ENCODE measurements around the gene MTERF4. TPM values are rescaled to one million over a fixed set of nuclear protein-coding genes. Genes with fewer than 3 reads are reported as not detected.

MTERF4 gene
- polyA plus RNA-seq, 3 donors: 15.5 to 37.4 (median 17.8) TPM

GRCh38 chr2:241123816-241124536, 21.9 kb upstream of the MTERF4 start:
- no peak for TF ChIP-seq CTCF (IDR thresholded peaks at IDR 0.05)
- Histone ChIP-seq H3K27me3 (ENCODE audit: control insufficient read depth in 2 of 2, insufficient read depth in 2 of 2, low read length in 2 of 2) (no peaks in the 10 kb centered on the region), H3K4me3 (replicated peaks in 1 of 3; ENCODE audit: low read depth in 2 of 3, low read length in 3 of 3) (no peak overlapping the region), H3K9me3 (replicated peaks in 1 of 2; ENCODE audit: control insufficient read depth in 1 of 2, insufficient read depth in 1 of 2, low read length in 2 of 2) (no peaks in the 10 kb centered on the region), H3K27ac (ENCODE audit: low read depth in 1 of 2, low read length in 2 of 2) (no peak overlapping the region), H3K9ac (ENCODE audit: insufficient read depth, low read length, poor library complexity, severe bottlenecking) (no peak overlapping the region), H3K4me1 (ENCODE audit: control insufficient read depth in 1 of 2, insufficient read depth in 2 of 2, low read length in 2 of 2) (no peaks in the 10 kb centered on the region), H4K20me1 (ENCODE audit: insufficient read depth, low read length) (no peaks in the 10 kb centered on the region), H3K4me2 (replicated peaks; ENCODE audit: extremely low read depth, low read length, poor library complexity, severe bottlenecking) (no peak overlapping the region), H3K79me2 (ENCODE audit: insufficient read depth, low read length) (no peaks in the 10 kb centered on the region), H3K36me3 (replicated peaks in 1 of 2; ENCODE audit: control insufficient read depth in 1 of 2, insufficient read depth in 2 of 2, low read length in 2 of 2) (peaks cover 10 to 14% of the 10 kb centered on the region in 2 donors), H2AFZ (ENCODE audit: insufficient read depth, low read depth, low read length, poor library complexity, severe bottlenecking) (no peak overlapping the region)
- no peak overlapping the region for H3K27ac Mint-ChIP-seq
- no peak for DNase-seq
- peaks cover 0 to 2% (median 0%) of the 10 kb centered on the region in 7 donors for H3K9me3 Mint-ChIP-seq
- H3K4me1 Mint-ChIP-seq: no peaks in the 10 kb centered on the region
- peaks cover 26 to 39% of the 10 kb centered on the region in 2 donors for H3K36me3 Mint-ChIP-seq
- H3K4me3 Mint-ChIP-seq: no peak overlapping the region
- intact Hi-C loops (cut with micrococcal nuclease): no loop called here
- 98% methylated on average over 8 of the region's 16 CpGs for WGBS (ENCODE audit: insufficient coverage)
- H3K27me3 Mint-ChIP-seq (ENCODE audit: low read depth in 3 of 3): peaks cover 0 to 1% (median 0%) of the 10 kb centered on the region in 3 donors

- Histone ChIP-seq H3K4me2 (replicated peaks; ENCODE audit: extremely low read depth, low read length, poor library complexity, severe bottlenecking) (no peak overlapping the region), H3K27me3 (ENCODE audit: control insufficient read depth in 2 of 2, insufficient read depth in 2 of 2, low read length in 2 of 2) (no peaks in the 10 kb centered on the region), H2AFZ (ENCODE audit: insufficient read depth, low read depth, low read length, poor library complexity, severe bottlenecking) (no peak overlapping the region), H3K4me1 (ENCODE audit: control insufficient read depth in 1 of 2, insufficient read depth in 2 of 2, low read length in 2 of 2) (no peaks in the 10 kb centered on the region), H4K20me1 (ENCODE audit: insufficient read depth, low read length) (no peaks in the 10 kb centered on the region), H3K27ac (ENCODE audit: low read depth in 1 of 2, low read length in 2 of 2) (no peak overlapping the region), H3K36me3 (replicated peaks in 1 of 2; ENCODE audit: control insufficient read depth in 1 of 2, insufficient read depth in 2 of 2, low read length in 2 of 2) (peaks cover 10 to 14% of the 10 kb centered on the region in 2 donors), H3K9ac (ENCODE audit: insufficient read depth, low read length, poor library complexity, severe bottlenecking) (no peak overlapping the region), H3K4me3 (replicated peaks in 1 of 3; ENCODE audit: low read depth in 2 of 3, low read length in 3 of 3) (no peak overlapping the region), H3K79me2 (ENCODE audit: insufficient read depth, low read length) (no peaks in the 10 kb centered on the region), H3K9me3 (replicated peaks in 1 of 2; ENCODE audit: control insufficient read depth in 1 of 2, insufficient read depth in 1 of 2, low read length in 2 of 2) (no peaks in the 10 kb centered on the region)
- no peak for DNase-seq
- WGBS (ENCODE audit: insufficient coverage): 93% methylated on average over 19 of the region's 19 CpGs
- H3K4me3 Mint-ChIP-seq: no peak overlapping the region
- no peak overlapping the region for H3K27ac Mint-ChIP-seq
- H3K9me3 Mint-ChIP-seq: peaks cover 0 to 2% (median 0%) of the 10 kb centered on the region in 7 donors
- no peak for TF ChIP-seq CTCF (IDR thresholded peaks at IDR 0.05)
- H3K36me3 Mint-ChIP-seq: peaks cover 31 to 43% of the 10 kb centered on the region in 2 donors
- H3K27me3 Mint-ChIP-seq (ENCODE audit: low read depth in 3 of 3): peaks cover 0 to 1% (median 0%) of the 10 kb centered on the region in 3 donors
- no peaks in the 10 kb centered on the region for H3K4me1 Mint-ChIP-seq
- intact Hi-C loops (cut with micrococcal nuclease): no loop called here
Observed at GRCh38 chr2:241122376-241123002, 20.4 kb upstream of the MTERF4 start.
